H1 (cell line): ENCODE data around the gene HIPK2.

Experiments
- CEBPB ChIP-seq: IDR thresholded peaks from 2 replicates; pipeline ENCODE4 v1.6.1; 2012; ENCODE audit warnings: low read depth, low read length
- CHD2 ChIP-seq: IDR thresholded peaks from 2 replicates; pipeline ENCODE4 v1.6.1; 2012; ENCODE audit warnings: low read length, improper control_type of control experiment
- EZH2 ChIP-seq: fragments of 200-600 bp; sonication (generic); IDR thresholded peaks from 2 replicates; pipeline ENCODE4 v1.7.1; 2012; ENCODE audit warnings: low read depth, mild to moderate bottlenecking, moderate library complexity, low read length, inconsistent platforms; ENCODE audit not compliant: severe bottlenecking
- GTF2F1 ChIP-seq: IDR thresholded peaks from 2 replicates; pipeline ENCODE4 v1.6.1; 2012; ENCODE audit warnings: low read depth, low read length, improper control_type of control experiment, borderline replicate concordance
- POLR2AphosphoS5 ChIP-seq: IDR thresholded peaks from 2 replicates; pipeline ENCODE4 v1.6.1; 2011; ENCODE audit warnings: low read depth, low read length
- SIN3A ChIP-seq, 2 experiments: IDR thresholded peaks in 1 of 2; conservative IDR thresholded peaks in 1 of 2; 2 replicates each; pipeline ENCODE4 v1.6.1; 2011 to 2012; ENCODE audit warnings: low read length in 2 of 2, improper control_type of control experiment in 1 of 2, low read depth in 1 of 2, mild to moderate bottlenecking in 1 of 2
- SIX5 ChIP-seq: IDR thresholded peaks from 2 replicates; pipeline ENCODE4 v1.6.1; 2011; ENCODE audit warnings: mild to moderate bottlenecking, low read depth, low read length
- SP1 ChIP-seq: IDR thresholded peaks from 2 replicates; pipeline ENCODE4 v1.6.1; 2011; ENCODE audit warnings: low read depth, low read length
- SP2 ChIP-seq: IDR thresholded peaks from 2 replicates; pipeline ENCODE4 v1.6.1; 2012; ENCODE audit warnings: mild to moderate bottlenecking, low read length, inconsistent platforms
- SP4 ChIP-seq: IDR thresholded peaks from 2 replicates; pipeline ENCODE4 v1.6.1; 2012; ENCODE audit warnings: low read length, inconsistent platforms
- SUZ12 ChIP-seq: fragments of 200-600 bp; sonication (generic); IDR thresholded peaks from 2 replicates; pipeline ENCODE4 v1.6.1; 2012; ENCODE audit warnings: mild to moderate bottlenecking, inconsistent platforms, low read length, moderate library complexity, mixed read lengths
- TEAD4 ChIP-seq: IDR thresholded peaks from 2 replicates; pipeline ENCODE4 v1.6.1; 2012; ENCODE audit warnings: low read depth, low read length, inconsistent platforms, mixed read lengths
- TF ChIP-seq, protein P1 (sequence below), 3 experiments: IDR thresholded peaks; 1 replicate in 2 of 3; 2 replicates in 1 of 3; pipeline versions ENCODE4 v1.5.1 to v1.6.1; 2011; ENCODE audit warnings: low read length in 3 of 3, mild to moderate bottlenecking in 3 of 3, inconsistent platforms in 2 of 3, low read depth in 1 of 3, moderate library complexity in 1 of 3; ENCODE audit not compliant: insufficient read depth in 1 of 3; ENCODE audit errors: control extremely low read depth in 1 of 3
- TF ChIP-seq, protein P2 (sequence below): IDR thresholded peaks from 2 replicates; pipeline ENCODE4 v1.6.1; 2011; ENCODE audit warnings: low read length, improper control_type of control experiment

DNA sequence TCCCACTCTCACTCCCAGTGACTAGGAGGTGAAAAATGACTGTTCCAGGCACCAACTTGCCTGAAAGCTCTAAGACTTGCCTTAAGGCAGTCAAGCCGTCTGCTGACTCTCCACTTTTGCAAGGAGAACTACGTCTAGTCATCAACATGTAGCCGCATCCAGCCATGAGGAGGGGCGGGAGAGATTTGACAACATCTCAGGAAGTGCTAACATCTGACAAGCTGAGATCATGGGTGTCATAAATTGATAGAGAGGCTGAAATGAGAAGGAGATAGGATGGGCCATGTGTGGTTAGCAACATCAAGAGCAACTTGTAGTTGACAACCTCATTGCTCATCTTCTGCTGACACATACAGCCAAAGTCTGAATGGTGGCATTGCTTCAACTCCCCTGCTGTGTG, 42.3 kb upstream of the HIPK2 start:
- TF ChIP-seq SP2 = no peak
- no peak for TF ChIP-seq GTF2F1
- TF ChIP-seq POLR2AphosphoS5 = no peak
- no peak for TF ChIP-seq EZH2
- no peak for TF ChIP-seq SIX5
- TF ChIP-seq, protein P1, sequence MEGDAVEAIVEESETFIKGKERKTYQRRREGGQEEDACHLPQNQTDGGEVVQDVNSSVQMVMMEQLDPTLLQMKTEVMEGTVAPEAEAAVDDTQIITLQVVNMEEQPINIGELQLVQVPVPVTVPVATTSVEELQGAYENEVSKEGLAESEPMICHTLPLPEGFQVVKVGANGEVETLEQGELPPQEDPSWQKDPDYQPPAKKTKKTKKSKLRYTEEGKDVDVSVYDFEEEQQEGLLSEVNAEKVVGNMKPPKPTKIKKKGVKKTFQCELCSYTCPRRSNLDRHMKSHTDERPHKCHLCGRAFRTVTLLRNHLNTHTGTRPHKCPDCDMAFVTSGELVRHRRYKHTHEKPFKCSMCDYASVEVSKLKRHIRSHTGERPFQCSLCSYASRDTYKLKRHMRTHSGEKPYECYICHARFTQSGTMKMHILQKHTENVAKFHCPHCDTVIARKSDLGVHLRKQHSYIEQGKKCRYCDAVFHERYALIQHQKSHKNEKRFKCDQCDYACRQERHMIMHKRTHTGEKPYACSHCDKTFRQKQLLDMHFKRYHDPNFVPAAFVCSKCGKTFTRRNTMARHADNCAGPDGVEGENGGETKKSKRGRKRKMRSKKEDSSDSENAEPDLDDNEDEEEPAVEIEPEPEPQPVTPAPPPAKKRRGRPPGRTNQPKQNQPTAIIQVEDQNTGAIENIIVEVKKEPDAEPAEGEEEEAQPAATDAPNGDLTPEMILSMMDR (IDR thresholded peaks at IDR 0.05; ENCODE audit: control extremely low read depth in 1 of 3, insufficient read depth in 1 of 3, low read depth in 1 of 3, low read length in 3 of 3) = no peak
- no peak for TF ChIP-seq SUZ12
- no peak for TF ChIP-seq CHD2
- no peak for TF ChIP-seq SP4
- TF ChIP-seq, protein P2, sequence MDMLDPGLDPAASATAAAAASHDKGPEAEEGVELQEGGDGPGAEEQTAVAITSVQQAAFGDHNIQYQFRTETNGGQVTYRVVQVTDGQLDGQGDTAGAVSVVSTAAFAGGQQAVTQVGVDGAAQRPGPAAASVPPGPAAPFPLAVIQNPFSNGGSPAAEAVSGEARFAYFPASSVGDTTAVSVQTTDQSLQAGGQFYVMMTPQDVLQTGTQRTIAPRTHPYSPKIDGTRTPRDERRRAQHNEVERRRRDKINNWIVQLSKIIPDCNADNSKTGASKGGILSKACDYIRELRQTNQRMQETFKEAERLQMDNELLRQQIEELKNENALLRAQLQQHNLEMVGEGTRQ = no peak
- TF ChIP-seq TEAD4 = no peak
- no peak for TF ChIP-seq SIN3A (conservative IDR thresholded peaks at IDR 0.05 in 1 of 2, IDR thresholded peaks at IDR 0.05 in 1 of 2; ENCODE audit: low read depth in 1 of 2, low read length in 2 of 2)
- no peak for TF ChIP-seq CEBPB
- TF ChIP-seq SP1 = no peak
